HUES64 (cell line): Measurements from ENCODE around the gene TNFAIP8L1.

ENCODE experiments used
- H3K27ac ChIP-seq: 2 replicates; pipeline ENCODE4 v1.7.0; 2013; ENCODE audit warnings: low read depth, low read length, inconsistent platforms
- H3K27me3 ChIP-seq: 2 replicates; pipeline ENCODE4 v1.6.1; 2013; ENCODE audit warnings: mild to moderate bottlenecking, low read length; ENCODE audit not compliant: insufficient read depth
- H3K36me3 ChIP-seq: 2 replicates; pipeline ENCODE4 v1.6.1; 2013; ENCODE audit warnings: mild to moderate bottlenecking, low read length; ENCODE audit not compliant: insufficient read depth
- H3K4me1 ChIP-seq: 2 replicates; pipeline ENCODE4 v1.6.1; 2013; ENCODE audit warnings: mild to moderate bottlenecking, low read length, moderate library complexity; ENCODE audit not compliant: insufficient read depth
- H3K4me3 ChIP-seq: 2 replicates; pipeline ENCODE4 v1.5.1; 2013; ENCODE audit warnings: mild to moderate bottlenecking, low read length, moderate library complexity
- H3K9ac ChIP-seq: 2 replicates; pipeline ENCODE4 v1.6.1; 2013; ENCODE audit warnings: mild to moderate bottlenecking, low read depth, low read length
- H3K9me3 ChIP-seq: 2 replicates; pipeline ENCODE4 v1.6.1; 2013; ENCODE audit warnings: low read depth, low read length; ENCODE audit not compliant: insufficient read depth
- WGBS: fragments of 150-250, 120-280 bp; methylation state at CpG from one replicate; pipeline ENCODE4 v1.1.7; 2013; ENCODE audit warnings: missing lambda C conversion rate; 5-methylcytosine and 5-hydroxymethylcytosine counted together

The TNFAIP8L1 gene

GRCh38 chr19:4613254-4613751 is 26.0 kb upstream of the TNFAIP8L1 start:
- 95% methylated on average over 6 of the region's 8 CpGs for WGBS
- Histone ChIP-seq H3K9me3 (no peaks in the 10 kb centered on the region), H3K9ac (no peak overlapping the region), H3K4me1 (0 out of 2 replicates have a peak, but pooled peaks cover 3% of the 10 kb centered on the region), H3K4me3 (no peak overlapping the region), H3K27me3 (peaks cover 6% of the 10 kb centered on the region), H3K36me3 (no peaks in the 10 kb centered on the region), H3K27ac (no peak overlapping the region)

- Histone ChIP-seq H3K4me3 (no peak overlapping the region), H3K9ac (no peak overlapping the region), H3K4me1 (no peaks in the 10 kb centered on the region), H3K36me3 (no peaks in the 10 kb centered on the region), H3K9me3 (no peaks in the 10 kb centered on the region), H3K27me3 (peaks cover 3% of the 10 kb centered on the region; the same call in 1 of the 2 replicates), H3K27ac (no peak overlapping the region)
- whole genome bisulfite sequencing = 47% methylated on average over 6 of the region's 6 CpGs
Observed at GRCh38 chr19:4618019-4618418, 21.3 kb upstream of the TNFAIP8L1 start.

GRCh38 chr19:4619668-4620294 is 19.5 kb upstream of the TNFAIP8L1 start:
- peaks cover 3% of the 10 kb centered on the region; the same call in 1 of the 2 replicates for H3K27me3 ChIP-seq
- WGBS = 76% methylated on average over 17 of the region's 17 CpGs

GRCh38 chr19:4620675-4621074 is 18.6 kb upstream of the TNFAIP8L1 start:
- no peak overlapping the region for H3K27ac ChIP-seq
- peaks cover 3% of the 10 kb centered on the region; the same call in 1 of the 2 replicates for H3K27me3 ChIP-seq
- no peaks in the 10 kb centered on the region for H3K9me3 ChIP-seq
- H3K9ac ChIP-seq = no peak overlapping the region
- H3K4me1 ChIP-seq = no peaks in the 10 kb centered on the region
- no peak overlapping the region for H3K4me3 ChIP-seq
- WGBS = 77% methylated on average over 2 of the region's 2 CpGs
- H3K36me3 ChIP-seq = no peaks in the 10 kb centered on the region

More at GRCh38 chr19:4619668-4620294, 19.5 kb upstream of the TNFAIP8L1 start:
- H3K9me3 ChIP-seq = no peaks in the 10 kb centered on the region
- no peaks in the 10 kb centered on the region for H3K36me3 ChIP-seq
- H3K4me1 ChIP-seq = no peaks in the 10 kb centered on the region
- no peak overlapping the region for H3K9ac ChIP-seq
- no peak overlapping the region for H3K4me3 ChIP-seq
- H3K27ac ChIP-seq = no peak overlapping the region

GRCh38 chr19:4622695-4623421 is 16.5 kb upstream of the TNFAIP8L1 start:
- no peak overlapping the region for H3K9ac ChIP-seq
- no peaks in the 10 kb centered on the region for H3K4me1 ChIP-seq
- no peaks in the 10 kb centered on the region for H3K9me3 ChIP-seq
- H3K27me3 ChIP-seq = no peaks in the 10 kb centered on the region
- H3K27ac ChIP-seq = no peak overlapping the region
- whole genome bisulfite sequencing = 65% methylated on average over 9 of the region's 12 CpGs
- no peaks in the 10 kb centered on the region for H3K36me3 ChIP-seq
- H3K4me3 ChIP-seq = no peak overlapping the region

- Histone ChIP-seq H3K27me3 (no peaks in the 10 kb centered on the region), H3K4me3 (no peak overlapping the region), H3K36me3 (no peaks in the 10 kb centered on the region), H3K9ac (no peak overlapping the region), H3K9me3 (no peaks in the 10 kb centered on the region), H3K27ac (no peak overlapping the region), H3K4me1 (no peaks in the 10 kb centered on the region)
- 87% methylated on average over 5 of the region's 5 CpGs for WGBS
Observed at GRCh38 chr19:4624301-4624700, 15.0 kb upstream of the TNFAIP8L1 start.

GRCh38 chr19:4624733-4625362 is 14.5 kb upstream of the TNFAIP8L1 start:
- 51% methylated on average over 6 of the region's 6 CpGs for whole genome bisulfite sequencing
- Histone ChIP-seq H3K4me1 (no peaks in the 10 kb centered on the region), H3K36me3 (no peaks in the 10 kb centered on the region), H3K27ac (peak overlapping the region; percentile 30; the same call in 1 of the 2 replicates), H3K27me3 (no peaks in the 10 kb centered on the region), H3K9ac (no peak overlapping the region), H3K4me3 (no peak overlapping the region), H3K9me3 (no peaks in the 10 kb centered on the region)

- Histone ChIP-seq H3K4me1 (no peaks in the 10 kb centered on the region), H3K27me3 (peaks cover 11% of the 10 kb centered on the region), H3K9ac (no peak overlapping the region), H3K36me3 (no peaks in the 10 kb centered on the region), H3K4me3 (no peak overlapping the region), H3K9me3 (no peaks in the 10 kb centered on the region), H3K27ac (no peak overlapping the region)
- WGBS = 52% methylated on average over 14 of the region's 14 CpGs
Observed at GRCh38 chr19:4633140-4633967, 6.0 kb upstream of the TNFAIP8L1 start.

- WGBS = 26% methylated on average over 12 of the region's 13 CpGs
Observed at GRCh38 chr19:4635754-4636116, 3.6 kb upstream of the TNFAIP8L1 start.

GRCh38 chr19:4636151-4636717 is 3.1 kb upstream of the TNFAIP8L1 start:
- Histone ChIP-seq H3K9me3 (no peaks in the 10 kb centered on the region), H3K36me3 (no peaks in the 10 kb centered on the region), H3K27ac (no peak overlapping the region), H3K9ac (peak overlapping the region; percentile 60; the same call in 1 of the 2 replicates), H3K4me3 (peak overlapping the region; percentile 72), H3K27me3 (peaks cover 11% of the 10 kb centered on the region), H3K4me1 (no peaks in the 10 kb centered on the region)
- under 1% methylated on average over 43 of the region's 43 CpGs for WGBS

More at GRCh38 chr19:4635754-4636116, 3.6 kb upstream of the TNFAIP8L1 start:
- H3K4me1 ChIP-seq = no peaks in the 10 kb centered on the region
- H3K9me3 ChIP-seq = no peaks in the 10 kb centered on the region
- H3K27ac ChIP-seq = no peak overlapping the region
- no peaks in the 10 kb centered on the region for H3K36me3 ChIP-seq
- H3K27me3 ChIP-seq = peaks cover 11% of the 10 kb centered on the region
- H3K9ac ChIP-seq = peak overlapping the region; percentile 60; the same call in 1 of the 2 replicates
- peak overlapping the region; percentile 72 for H3K4me3 ChIP-seq
